PC-3 (cell line): ENCODE data around the gene ANO4.

Experiments used
- CTCF ChIP-seq: fragments of 300-600 bp; sonication (generic); conservative IDR thresholded peaks from 2 replicates; pipeline ENCODE4 v1.5.1; 2017; ENCODE audit warnings: antibody characterized with exemption, low read depth, mild to moderate bottlenecking, low read length
- EZH2 ChIP-seq: fragments of 300-600 bp; sonication (generic); IDR thresholded peaks from one replicate; pipeline ENCODE4 v1.6.1; 2017; ENCODE audit warnings: antibody characterized with exemption, mild to moderate bottlenecking, low read length; ENCODE audit not compliant: unreplicated experiment
- EZH2phosphoT487 ChIP-seq: fragments of 300-600 bp; sonication (generic); IDR thresholded peaks from 2 replicates; pipeline ENCODE4 v1.6.1; 2018; ENCODE audit warnings: mild to moderate bottlenecking, antibody characterized with exemption, low read length, borderline replicate concordance

DNA sequence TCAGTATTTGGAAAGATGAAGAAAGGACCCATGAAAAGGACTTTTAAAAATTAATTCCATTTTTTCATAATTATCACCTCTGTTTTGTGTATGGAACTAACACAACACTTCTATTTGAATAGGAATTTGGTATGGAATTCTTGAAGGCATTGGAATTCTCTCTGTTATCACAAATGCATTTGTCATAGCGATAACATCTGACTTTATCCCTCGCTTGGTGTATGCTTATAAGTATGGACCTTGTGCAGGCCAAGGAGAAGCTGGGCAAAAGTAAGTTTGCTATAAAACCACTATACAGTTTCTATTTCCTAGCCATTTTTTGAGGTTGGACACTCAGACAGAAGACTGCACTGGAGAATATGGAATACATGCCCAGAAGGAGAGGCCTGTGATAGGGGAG lies 316.9 kb downstream of the ANO4 start:
- TF ChIP-seq CTCF (no peak), EZH2 (no peak), EZH2phosphoT487 (no peak)
